GM06990 (cell line): ENCODE results near the gene AKAP9.

Source experiments
- DNase-seq: peaks from one replicate; pipeline ENCODE4 v3.0.0-alpha.2; 2011; ENCODE audit not compliant: insufficient read length; ENCODE audit errors: extremely low read depth
- H3K27me3 ChIP-seq: replicated peaks from 2 replicates; pipeline ENCODE4 v1.6.0; 2011; ENCODE audit warnings: low read length; ENCODE audit not compliant: control insufficient read depth, insufficient read depth
- H3K36me3 ChIP-seq: 2 replicates; pipeline ENCODE4 v1.5.1; 2011; ENCODE audit warnings: low read length; ENCODE audit not compliant: control insufficient read depth, insufficient read depth
- H3K4me3 ChIP-seq: replicated peaks from 2 replicates; pipeline ENCODE4 v1.5.1; 2011; ENCODE audit warnings: low read depth, mild to moderate bottlenecking, control low read depth, low read length
- TF ChIP-seq, protein P1 (sequence below): IDR thresholded peaks from 2 replicates; pipeline ENCODE4 v1.5.1; 2011; ENCODE audit warnings: low read length, control low read depth, mild to moderate bottlenecking, inconsistent platforms; ENCODE audit not compliant: insufficient read depth, poor library complexity, severe bottlenecking

AKAP9 gene

DNA sequence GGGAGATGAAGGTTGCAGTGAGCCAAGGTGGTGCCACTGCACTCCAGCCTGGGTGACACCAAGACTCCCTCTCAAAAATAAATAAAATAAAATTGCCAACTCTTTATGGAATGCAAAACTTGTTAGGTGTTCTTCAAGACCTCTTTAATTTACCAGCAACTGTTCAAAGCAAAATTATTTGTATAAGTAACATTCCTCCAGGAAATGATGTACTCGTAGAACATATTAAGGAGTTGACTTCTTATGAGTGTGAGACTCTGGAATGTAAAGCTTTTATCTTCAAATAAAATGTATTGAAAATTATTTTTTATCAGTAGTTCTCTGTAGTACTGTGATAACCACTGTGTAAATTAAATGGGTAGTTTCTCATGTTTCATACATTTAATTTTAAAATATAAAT is 99.2 kb downstream of the AKAP9 start:
- Histone ChIP-seq H3K36me3 (peaks cover 2% of the 10 kb centered on the region; the same call in 1 of the 2 replicates), H3K4me3 (no peak overlapping the region), H3K27me3 (no peaks in the 10 kb centered on the region)
- TF ChIP-seq, protein P1, sequence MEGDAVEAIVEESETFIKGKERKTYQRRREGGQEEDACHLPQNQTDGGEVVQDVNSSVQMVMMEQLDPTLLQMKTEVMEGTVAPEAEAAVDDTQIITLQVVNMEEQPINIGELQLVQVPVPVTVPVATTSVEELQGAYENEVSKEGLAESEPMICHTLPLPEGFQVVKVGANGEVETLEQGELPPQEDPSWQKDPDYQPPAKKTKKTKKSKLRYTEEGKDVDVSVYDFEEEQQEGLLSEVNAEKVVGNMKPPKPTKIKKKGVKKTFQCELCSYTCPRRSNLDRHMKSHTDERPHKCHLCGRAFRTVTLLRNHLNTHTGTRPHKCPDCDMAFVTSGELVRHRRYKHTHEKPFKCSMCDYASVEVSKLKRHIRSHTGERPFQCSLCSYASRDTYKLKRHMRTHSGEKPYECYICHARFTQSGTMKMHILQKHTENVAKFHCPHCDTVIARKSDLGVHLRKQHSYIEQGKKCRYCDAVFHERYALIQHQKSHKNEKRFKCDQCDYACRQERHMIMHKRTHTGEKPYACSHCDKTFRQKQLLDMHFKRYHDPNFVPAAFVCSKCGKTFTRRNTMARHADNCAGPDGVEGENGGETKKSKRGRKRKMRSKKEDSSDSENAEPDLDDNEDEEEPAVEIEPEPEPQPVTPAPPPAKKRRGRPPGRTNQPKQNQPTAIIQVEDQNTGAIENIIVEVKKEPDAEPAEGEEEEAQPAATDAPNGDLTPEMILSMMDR = no peak
- DNase-seq = no peak

DNA sequence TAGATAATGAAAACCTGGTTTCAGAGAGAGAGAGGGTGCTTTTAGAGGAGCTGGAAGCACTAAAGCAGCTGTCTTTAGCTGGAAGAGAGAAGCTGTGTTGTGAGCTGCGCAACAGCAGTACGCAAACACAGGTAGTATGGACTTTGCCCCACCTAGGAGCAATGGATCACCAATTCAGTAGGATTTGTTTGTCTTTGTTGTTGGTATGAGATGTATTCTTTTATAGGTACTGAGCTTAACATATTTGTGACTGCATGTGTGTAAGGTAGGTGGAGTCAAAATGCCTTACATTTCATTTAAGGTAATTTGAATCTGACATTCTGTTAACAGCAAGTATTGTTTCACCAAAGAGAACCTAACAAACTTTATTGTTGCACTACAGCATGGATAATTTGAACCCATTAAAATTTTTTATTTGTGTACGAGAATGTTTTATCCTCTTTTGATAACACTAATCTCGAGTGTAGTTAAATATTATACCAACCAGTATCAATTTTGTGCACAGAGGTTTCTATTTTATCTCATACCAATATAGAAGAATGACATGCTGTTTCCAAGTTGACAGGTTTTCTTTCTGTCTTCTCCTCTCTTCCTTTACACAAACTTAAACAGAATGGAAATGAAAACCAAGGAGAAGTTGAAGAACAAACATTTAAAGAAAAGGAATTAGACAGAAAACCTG is 101.5 kb downstream of the AKAP9 start:
- Histone ChIP-seq H3K27me3 (no peaks in the 10 kb centered on the region), H3K36me3 (peaks cover 2% of the 10 kb centered on the region; the same call in 1 of the 2 replicates), H3K4me3 (no peak overlapping the region)
- no peak for DNase-seq
- TF ChIP-seq, protein P1 = no peak

DNA sequence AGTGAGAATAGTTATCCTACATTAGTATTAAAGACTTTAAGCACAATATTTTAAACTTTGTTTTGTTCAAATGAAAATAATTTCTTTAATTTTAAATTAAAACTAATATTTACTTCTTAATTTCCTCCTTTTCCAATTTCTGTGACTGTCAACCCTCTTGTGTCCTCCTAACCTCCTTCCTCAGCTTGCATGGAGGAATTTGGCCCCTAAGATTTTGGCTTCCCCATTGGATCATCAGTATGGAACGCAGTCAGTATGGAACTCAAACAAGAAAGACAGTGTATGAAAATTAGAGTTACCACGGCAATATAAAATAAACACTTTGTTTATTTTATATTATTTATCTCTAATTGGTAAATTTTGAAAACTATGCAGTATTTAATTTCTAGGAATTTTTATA is 102.4 kb downstream of the AKAP9 start:
- TF ChIP-seq, protein P1 = no peak
- Histone ChIP-seq H3K27me3 (no peaks in the 10 kb centered on the region), H3K36me3 (peaks cover 2% of the 10 kb centered on the region; the same call in 1 of the 2 replicates)

DNA sequence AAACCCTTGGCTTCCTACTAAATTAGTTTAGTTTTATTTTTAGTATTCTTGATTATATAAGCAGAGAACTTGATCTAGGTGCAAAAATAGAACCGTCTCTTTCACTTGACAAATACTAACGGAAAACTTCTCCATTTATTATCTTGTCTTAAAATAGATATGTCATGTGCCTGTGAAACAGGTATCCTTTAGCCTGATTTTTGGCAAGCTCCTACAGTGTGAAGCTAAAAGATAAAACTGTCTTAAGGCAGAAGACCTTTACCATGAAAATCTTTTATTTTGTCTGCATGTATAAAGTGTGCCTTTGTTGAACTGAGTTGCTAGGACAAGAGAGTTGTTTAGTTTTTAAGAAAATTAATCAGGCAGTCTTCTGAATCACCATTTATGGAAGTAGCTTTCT is 103.0 kb downstream of the AKAP9 start:
- TF ChIP-seq, protein P1 = no peak
- Histone ChIP-seq H3K4me3 (no peak overlapping the region), H3K36me3 (peaks cover 2% of the 10 kb centered on the region; the same call in 1 of the 2 replicates), H3K27me3 (no peaks in the 10 kb centered on the region)
- DNase-seq = no peak

More for the DNA sequence above, 102.4 kb downstream of the AKAP9 start:
- no peak overlapping the region for H3K4me3 ChIP-seq
- no peak for DNase-seq

DNA sequence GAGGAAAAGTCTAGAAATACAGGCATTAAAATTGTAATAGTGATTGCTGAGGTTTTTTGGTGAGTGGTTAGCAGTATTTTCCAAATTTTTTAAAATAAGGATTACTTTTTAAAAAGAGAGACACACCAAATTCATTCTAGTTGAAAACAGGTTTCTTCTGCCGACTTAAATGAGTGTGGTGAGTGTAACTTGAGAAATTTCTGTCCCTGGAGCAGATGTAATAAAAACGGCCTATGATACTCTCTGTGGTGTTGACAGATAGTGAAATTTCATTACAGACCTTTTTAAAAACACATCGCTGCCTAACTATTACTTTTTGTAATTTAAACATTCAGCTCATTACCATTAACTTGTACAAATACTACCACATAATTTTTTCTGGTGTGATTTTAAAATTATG is 103.5 kb downstream of the AKAP9 start:
- Histone ChIP-seq H3K4me3 (no peak overlapping the region), H3K36me3 (peaks cover 2% of the 10 kb centered on the region; the same call in 1 of the 2 replicates), H3K27me3 (no peaks in the 10 kb centered on the region)
- TF ChIP-seq, protein P1 = no peak
- no peak for DNase-seq

DNA sequence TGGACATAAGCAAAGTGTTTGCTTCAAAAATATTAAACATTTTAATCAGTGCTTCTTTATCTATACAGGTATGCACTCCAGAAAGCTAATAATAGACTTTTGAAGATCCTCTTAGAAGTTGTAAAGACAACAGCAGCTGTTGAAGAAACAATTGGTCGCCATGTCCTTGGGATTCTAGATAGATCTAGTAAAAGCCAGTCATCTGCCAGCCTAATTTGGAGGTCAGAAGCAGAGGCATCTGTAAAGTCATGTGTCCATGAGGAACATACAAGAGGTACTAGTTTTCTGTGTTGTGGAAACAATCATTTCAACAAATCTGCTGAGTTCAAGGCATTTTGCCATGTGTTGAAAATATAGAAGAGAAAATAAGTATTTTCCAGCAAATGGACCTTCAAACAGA is 104.3 kb downstream of the AKAP9 start:
- H3K36me3 ChIP-seq = peaks cover 2% of the 10 kb centered on the region; the same call in 1 of the 2 replicates
- TF ChIP-seq, protein P1 = no peak
- no peak for DNase-seq
- H3K27me3 ChIP-seq = no peaks in the 10 kb centered on the region
- no peak overlapping the region for H3K4me3 ChIP-seq
